Activated CD4-positive, alpha-beta memory T cell treated with anti-CD3 and anti-CD28 coated beads for 36 hours (primary cell): ENCODE data around the gene LBP. TPM values are rescaled to one million over a fixed set of nuclear protein-coding genes. Genes with fewer than 3 reads are reported as not detected.
"Not testable (repeated sequence)": the region's sequence is repeated elsewhere in the genome, so short reads cannot be mapped to it uniquely, and the experiment has no call there.

Experiments
- CTCF ChIA-PET: fragments of 350-600 bp; sonication (Branson Sonifier 250); formaldehyde crosslinking; loops from one replicate; lab custom pipeline; 2021; ENCODE audit warnings: antibody characterized with exemption, inconsistent platforms; lab: Charles Lee
- POLR2A ChIA-PET: fragments of 350-600 bp; sonication (Branson Sonifier 250); formaldehyde crosslinking; loops from one replicate; lab custom pipeline; 2021; ENCODE audit warnings: antibody characterized with exemption; lab: Charles Lee
- DNase-seq: peaks from one replicate; pipeline ENCODE4 v3.0.0-alpha.2; 2020
- H3K27ac Mint-ChIP-seq: one replicate; pipeline ENCODE4 v1.8.0; 2021; ENCODE audit warnings: mixed read lengths
- H3K27me3 Mint-ChIP-seq: one replicate; pipeline ENCODE4 v1.8.0; 2021; ENCODE audit warnings: mixed read lengths
- H3K36me3 Mint-ChIP-seq: one replicate; pipeline ENCODE4 v1.8.0; 2021; ENCODE audit warnings: mixed read lengths
- H3K4me1 Mint-ChIP-seq: one replicate; pipeline ENCODE4 v1.8.0; 2021; ENCODE audit warnings: low read depth, mixed read lengths
- H3K4me3 Mint-ChIP-seq: one replicate; pipeline ENCODE4 v1.8.0; 2021; ENCODE audit warnings: mild to moderate bottlenecking, mixed read lengths
- H3K9me3 Mint-ChIP-seq: one replicate; pipeline ENCODE4 v1.8.0; 2021; ENCODE audit warnings: mixed read lengths
- intact Hi-C: fragments of 100-400 bp; cut with micrococcal nuclease; formaldehyde crosslinking; loops from one replicate; pipeline ENCODE4 v1.15.1; 2023
- total RNA-seq, 2 experiments: library from RNA; stranded (reverse); gene quantifications; one replicate each; pipeline ENCODE4 v1.2.3, GENCODE V29; 2021

The LBP gene
- total RNA-seq, 2 experiments from 2014 or later = not detected

- Mint-ChIP-seq H3K27ac (no peak overlapping the region), H3K4me1 (no peaks in the 10 kb centered on the region), H3K27me3 (peaks cover 10% of the 10 kb centered on the region), H3K9me3 (no peaks in the 10 kb centered on the region), H3K36me3 (no peaks in the 10 kb centered on the region), H3K4me3 (no peak overlapping the region)
- ChIA-PET CTCF (no interaction called here), POLR2A (no interaction called here)
- DNase-seq = no peak
- intact Hi-C loops = no loop called here
Observed at GRCh38 chr20:38386004-38386403, 39.7 kb downstream of the LBP start.

GRCh38 chr20:38386851-38387250 is 40.6 kb downstream of the LBP start:
- H3K36me3 Mint-ChIP-seq = no peaks in the 10 kb centered on the region
- no peak overlapping the region for H3K4me3 Mint-ChIP-seq
- ChIA-PET CTCF (no interaction called here), POLR2A (no interaction called here)
- DNase-seq = no peak
- H3K27me3 Mint-ChIP-seq = peaks cover 10% of the 10 kb centered on the region
- H3K4me1 Mint-ChIP-seq = no peaks in the 10 kb centered on the region
- H3K9me3 Mint-ChIP-seq = no peaks in the 10 kb centered on the region
- intact Hi-C loops = no loop called here
- H3K27ac Mint-ChIP-seq = no peak overlapping the region

GRCh38 chr20:38387953-38388352 is 41.7 kb downstream of the LBP start:
- intact Hi-C loops = no loop called here
- Mint-ChIP-seq H3K9me3 (no peaks in the 10 kb centered on the region), H3K4me3 (no peak overlapping the region), H3K27ac (no peak overlapping the region), H3K27me3 (peaks cover 10% of the 10 kb centered on the region), H3K4me1 (no peaks in the 10 kb centered on the region), H3K36me3 (no peaks in the 10 kb centered on the region)
- ChIA-PET POLR2A (no interaction called here), CTCF (interaction anchor here (0.6 kb wide), 1 partner anchor 866 kb away, joined by 3 read pairs; no protein-coding TSS in a partner anchor)
- DNase-seq = no peak

GRCh38 chr20:38392356-38392755 is 46.1 kb downstream of the LBP start:
- Mint-ChIP-seq H3K9me3 (no peaks in the 10 kb centered on the region), H3K36me3 (no peaks in the 10 kb centered on the region), H3K27ac (no peak overlapping the region), H3K27me3 (no peaks in the 10 kb centered on the region), H3K4me3 (no peak overlapping the region), H3K4me1 (no peaks in the 10 kb centered on the region)
- ChIA-PET POLR2A (no interaction called here), CTCF (no interaction called here)
- intact Hi-C loops = no loop called here
- no peak for DNase-seq

GRCh38 chr20:38393259-38393658 is 47.0 kb downstream of the LBP start:
- POLR2A ChIA-PET = no interaction called here

GRCh38 chr20:38395165-38395564 is 48.9 kb downstream of the LBP start:
- H3K36me3 Mint-ChIP-seq = no peaks in the 10 kb centered on the region
- CTCF ChIA-PET = no interaction called here
- H3K27me3 Mint-ChIP-seq = no peaks in the 10 kb centered on the region
- no peak for DNase-seq
- no peaks in the 10 kb centered on the region for H3K4me1 Mint-ChIP-seq
- POLR2A ChIA-PET = no interaction called here
- intact Hi-C loops = no loop called here
- no peak overlapping the region for H3K27ac Mint-ChIP-seq
- H3K9me3 Mint-ChIP-seq = no peaks in the 10 kb centered on the region
- no peak overlapping the region for H3K4me3 Mint-ChIP-seq

More at GRCh38 chr20:38393259-38393658, 47.0 kb downstream of the LBP start:
- Mint-ChIP-seq H3K9me3 (no peaks in the 10 kb centered on the region), H3K36me3 (no peaks in the 10 kb centered on the region), H3K27ac (no peak overlapping the region), H3K4me1 (no peaks in the 10 kb centered on the region), H3K4me3 (no peak overlapping the region), H3K27me3 (no peaks in the 10 kb centered on the region)
- CTCF ChIA-PET = no interaction called here
- DNase-seq = no peak
- intact Hi-C loops = no loop called here

GRCh38 chr20:38395751-38396395 is 49.6 kb downstream of the LBP start:
- H3K4me3 Mint-ChIP-seq, H3K36me3 Mint-ChIP-seq, H3K27me3 Mint-ChIP-seq, H3K9me3 Mint-ChIP-seq, H3K27ac Mint-ChIP-seq, H3K4me1 Mint-ChIP-seq, intact Hi-C loops, POLR2A ChIA-PET, DNase-seq: not testable (repeated sequence)
- CTCF ChIA-PET = interaction anchor here (0.6 kb wide), 1 partner anchor 35 kb away, joined by 3 read pairs; no protein-coding TSS in a partner anchor

GRCh38 chr20:38402089-38402488 is 55.8 kb downstream of the LBP start:
- Mint-ChIP-seq H3K9me3 (no peaks in the 10 kb centered on the region), H3K4me1 (no peaks in the 10 kb centered on the region), H3K27me3 (peaks cover 3% of the 10 kb centered on the region), H3K27ac (no peak overlapping the region), H3K4me3 (no peak overlapping the region), H3K36me3 (peaks cover 8% of the 10 kb centered on the region)
- ChIA-PET POLR2A (no interaction called here), CTCF (no interaction called here)
- intact Hi-C loops = no loop called here
- DNase-seq = no peak

- H3K4me3 Mint-ChIP-seq = no peak overlapping the region
- POLR2A ChIA-PET = no interaction called here
- intact Hi-C loops = no loop called here
Observed at GRCh38 chr20:38402816-38403215, 56.5 kb downstream of the LBP start.

GRCh38 chr20:38404016-38404415 is 57.7 kb downstream of the LBP start:
- CTCF ChIA-PET = no interaction called here
- intact Hi-C loops = no loop called here

More at GRCh38 chr20:38402816-38403215, 56.5 kb downstream of the LBP start:
- Mint-ChIP-seq H3K4me1 (no peaks in the 10 kb centered on the region), H3K9me3 (no peaks in the 10 kb centered on the region), H3K27ac (no peak overlapping the region), H3K36me3 (peaks cover 12% of the 10 kb centered on the region), H3K27me3 (peaks cover 3% of the 10 kb centered on the region)
- no peak for DNase-seq
- CTCF ChIA-PET = no interaction called here

GRCh38 chr20:38405132-38405531 is 58.9 kb downstream of the LBP start:
- Mint-ChIP-seq H3K27me3 (peaks cover 3% of the 10 kb centered on the region), H3K4me1 (no peaks in the 10 kb centered on the region), H3K27ac (no peak overlapping the region), H3K4me3 (no peak overlapping the region), H3K9me3 (no peaks in the 10 kb centered on the region), H3K36me3 (peaks cover 23% of the 10 kb centered on the region)
- ChIA-PET POLR2A (no interaction called here), CTCF (no interaction called here)
- intact Hi-C loops = no loop called here
- no peak for DNase-seq

More at GRCh38 chr20:38404016-38404415, 57.7 kb downstream of the LBP start:
- Mint-ChIP-seq H3K4me1 (no peaks in the 10 kb centered on the region), H3K36me3 (peaks cover 21% of the 10 kb centered on the region), H3K27ac (no peak overlapping the region), H3K4me3 (no peak overlapping the region), H3K9me3 (no peaks in the 10 kb centered on the region), H3K27me3 (peaks cover 3% of the 10 kb centered on the region)
- POLR2A ChIA-PET = no interaction called here
- DNase-seq = no peak

GRCh38 chr20:38406476-38406875 is 60.2 kb downstream of the LBP start:
- Mint-ChIP-seq H3K27me3 (peaks cover 3% of the 10 kb centered on the region), H3K4me3 (no peak overlapping the region), H3K4me1 (no peaks in the 10 kb centered on the region), H3K36me3 (peaks cover 27% of the 10 kb centered on the region), H3K27ac (no peak overlapping the region), H3K9me3 (no peaks in the 10 kb centered on the region)
- ChIA-PET CTCF (no interaction called here), POLR2A (no interaction called here)
- intact Hi-C loops = no loop called here
- no peak for DNase-seq

GRCh38 chr20:38407321-38407720 is 61.0 kb downstream of the LBP start:
- DNase-seq = no peak
- ChIA-PET CTCF (no interaction called here), POLR2A (no interaction called here)
- H3K27me3 Mint-ChIP-seq = peaks cover 3% of the 10 kb centered on the region
- no peaks in the 10 kb centered on the region for H3K4me1 Mint-ChIP-seq
- peaks cover 31% of the 10 kb centered on the region for H3K36me3 Mint-ChIP-seq
- intact Hi-C loops = no loop called here
- H3K4me3 Mint-ChIP-seq = no peak overlapping the region
- no peak overlapping the region for H3K27ac Mint-ChIP-seq
- H3K9me3 Mint-ChIP-seq = no peaks in the 10 kb centered on the region
